Ishikawa (cell line): ENCODE data around the gene PNPLA6.

Source experiments
- CEBPB ChIP-seq: IDR thresholded peaks from 2 replicates; pipeline ENCODE4 v1.6.1; 2012
- CREB1 ChIP-seq: IDR thresholded peaks from 2 replicates; pipeline ENCODE4 v1.6.1; 2012; ENCODE audit warnings: low read depth
- EGR1 ChIP-seq: IDR thresholded peaks from 2 replicates; pipeline ENCODE4 v1.6.1; 2012
- EP300 ChIP-seq: IDR thresholded peaks from 2 replicates; pipeline ENCODE4 v1.6.1; 2012; ENCODE audit warnings: borderline replicate concordance
- FOXM1 ChIP-seq: IDR thresholded peaks from 2 replicates; pipeline ENCODE4 v1.6.1; 2012; ENCODE audit warnings: low read depth, borderline replicate concordance
- NFIC ChIP-seq: IDR thresholded peaks from 2 replicates; pipeline ENCODE4 v1.6.1; 2012
- RAD21 ChIP-seq: IDR thresholded peaks from 2 replicates; pipeline ENCODE4 v1.6.1; 2012; ENCODE audit warnings: low read depth
- TAF1 ChIP-seq: IDR thresholded peaks from 2 replicates; pipeline ENCODE4 v1.6.1; 2012; ENCODE audit warnings: low read depth, mild to moderate bottlenecking
- TCF12 ChIP-seq: IDR thresholded peaks from 2 replicates; pipeline ENCODE4 v1.6.1; 2012; ENCODE audit warnings: low read depth
- TEAD4 ChIP-seq: IDR thresholded peaks from 2 replicates; pipeline ENCODE4 v1.6.1; 2012
- YY1 ChIP-seq: IDR thresholded peaks from 2 replicates; pipeline ENCODE4 v1.6.1; 2012; ENCODE audit warnings: low read depth
- TF ChIP-seq, protein P1 (sequence below): IDR thresholded peaks from 2 replicates; pipeline ENCODE4 v1.6.1; 2012
- TF ChIP-seq, protein P2 (sequence below): IDR thresholded peaks from 2 replicates; pipeline ENCODE4 v1.6.1; 2012; ENCODE audit warnings: low read depth, mild to moderate bottlenecking
- TF ChIP-seq, protein P3 (sequence below): IDR thresholded peaks from 2 replicates; pipeline ENCODE4 v1.6.1; 2012

DNA sequence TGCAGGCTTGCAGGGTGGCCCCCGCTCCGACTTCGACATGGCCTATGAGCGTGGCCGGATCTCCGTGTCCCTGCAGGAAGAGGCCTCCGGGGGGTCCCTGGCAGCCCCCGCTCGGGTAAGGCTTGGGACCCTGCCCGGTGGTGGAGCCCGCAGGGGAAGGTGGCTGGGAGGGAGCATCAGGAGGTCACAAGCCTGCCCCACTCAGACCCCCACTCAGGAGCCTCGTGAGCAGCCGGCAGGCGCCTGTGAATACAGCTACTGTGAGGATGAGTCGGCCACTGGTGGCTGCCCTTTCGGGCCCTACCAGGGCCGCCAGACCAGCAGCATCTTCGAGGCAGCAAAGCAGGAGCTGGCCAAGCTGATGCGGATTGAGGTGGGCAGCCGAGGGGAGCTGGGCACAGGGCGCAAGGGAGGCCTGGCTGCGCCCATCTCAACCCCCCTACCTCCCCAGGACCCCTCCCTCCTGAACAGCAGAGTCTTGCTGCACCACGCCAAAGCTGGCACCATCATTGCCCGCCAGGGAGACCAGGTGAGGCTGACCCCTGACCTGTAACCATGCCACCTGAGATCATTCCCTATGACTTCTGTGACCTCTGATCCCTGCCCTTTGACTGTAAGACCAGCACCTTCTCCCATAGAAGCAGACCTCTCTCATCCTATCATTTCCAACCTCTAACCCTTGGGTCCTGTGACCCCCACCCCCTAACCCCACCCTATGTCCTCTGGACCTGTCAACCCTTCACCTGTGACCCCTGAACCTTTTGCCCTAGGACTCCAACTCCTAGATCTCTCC lies 7.2 kb downstream of the PNPLA6 start:
- no peak for TF ChIP-seq CREB1
- TF ChIP-seq, protein P1, sequence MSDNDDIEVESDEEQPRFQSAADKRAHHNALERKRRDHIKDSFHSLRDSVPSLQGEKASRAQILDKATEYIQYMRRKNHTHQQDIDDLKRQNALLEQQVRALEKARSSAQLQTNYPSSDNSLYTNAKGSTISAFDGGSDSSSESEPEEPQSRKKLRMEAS = no peak
- TF ChIP-seq EGR1 = no peak
- TF ChIP-seq TAF1 = no peak
- no peak for TF ChIP-seq RAD21
- no peak for TF ChIP-seq EP300
- TF ChIP-seq, protein P2, sequence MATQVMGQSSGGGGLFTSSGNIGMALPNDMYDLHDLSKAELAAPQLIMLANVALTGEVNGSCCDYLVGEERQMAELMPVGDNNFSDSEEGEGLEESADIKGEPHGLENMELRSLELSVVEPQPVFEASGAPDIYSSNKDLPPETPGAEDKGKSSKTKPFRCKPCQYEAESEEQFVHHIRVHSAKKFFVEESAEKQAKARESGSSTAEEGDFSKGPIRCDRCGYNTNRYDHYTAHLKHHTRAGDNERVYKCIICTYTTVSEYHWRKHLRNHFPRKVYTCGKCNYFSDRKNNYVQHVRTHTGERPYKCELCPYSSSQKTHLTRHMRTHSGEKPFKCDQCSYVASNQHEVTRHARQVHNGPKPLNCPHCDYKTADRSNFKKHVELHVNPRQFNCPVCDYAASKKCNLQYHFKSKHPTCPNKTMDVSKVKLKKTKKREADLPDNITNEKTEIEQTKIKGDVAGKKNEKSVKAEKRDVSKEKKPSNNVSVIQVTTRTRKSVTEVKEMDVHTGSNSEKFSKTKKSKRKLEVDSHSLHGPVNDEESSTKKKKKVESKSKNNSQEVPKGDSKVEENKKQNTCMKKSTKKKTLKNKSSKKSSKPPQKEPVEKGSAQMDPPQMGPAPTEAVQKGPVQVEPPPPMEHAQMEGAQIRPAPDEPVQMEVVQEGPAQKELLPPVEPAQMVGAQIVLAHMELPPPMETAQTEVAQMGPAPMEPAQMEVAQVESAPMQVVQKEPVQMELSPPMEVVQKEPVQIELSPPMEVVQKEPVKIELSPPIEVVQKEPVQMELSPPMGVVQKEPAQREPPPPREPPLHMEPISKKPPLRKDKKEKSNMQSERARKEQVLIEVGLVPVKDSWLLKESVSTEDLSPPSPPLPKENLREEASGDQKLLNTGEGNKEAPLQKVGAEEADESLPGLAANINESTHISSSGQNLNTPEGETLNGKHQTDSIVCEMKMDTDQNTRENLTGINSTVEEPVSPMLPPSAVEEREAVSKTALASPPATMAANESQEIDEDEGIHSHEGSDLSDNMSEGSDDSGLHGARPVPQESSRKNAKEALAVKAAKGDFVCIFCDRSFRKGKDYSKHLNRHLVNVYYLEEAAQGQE = no peak
- TF ChIP-seq, protein P3, sequence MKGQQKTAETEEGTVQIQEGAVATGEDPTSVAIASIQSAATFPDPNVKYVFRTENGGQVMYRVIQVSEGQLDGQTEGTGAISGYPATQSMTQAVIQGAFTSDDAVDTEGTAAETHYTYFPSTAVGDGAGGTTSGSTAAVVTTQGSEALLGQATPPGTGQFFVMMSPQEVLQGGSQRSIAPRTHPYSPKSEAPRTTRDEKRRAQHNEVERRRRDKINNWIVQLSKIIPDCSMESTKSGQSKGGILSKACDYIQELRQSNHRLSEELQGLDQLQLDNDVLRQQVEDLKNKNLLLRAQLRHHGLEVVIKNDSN = no peak
- TF ChIP-seq NFIC = no peak
- TF ChIP-seq FOXM1 = no peak
- TF ChIP-seq CEBPB = no peak
- TF ChIP-seq TEAD4 = no peak
- no peak for TF ChIP-seq YY1
- TF ChIP-seq TCF12 = no peak
